ENCODE data around the gene CSNK1E. TPM values are rescaled to one million over a fixed set of nuclear protein-coding genes. Genes with fewer than 3 reads are reported as not detected.

CSNK1E gene
- total and polyA plus RNA-seq, 2 of the 8 experiments (the other 6 are each of a cell fraction or from before 2014, with no cell fraction given), result 247 to 263 TPM

- no peaks in the 10 kb centered on the region for H3K79me2 ChIP-seq (ENCODE audit: control insufficient read depth in 1 of 2, insufficient read depth in 2 of 2, low read length in 2 of 2)
- H4K91ac ChIP-seq (replicated peaks; ENCODE audit: insufficient read length, low read length), result no peak overlapping the region
- no peak overlapping the region for H2BK20ac ChIP-seq (ENCODE audit: low read length)
- peaks cover 23 to 45% (median 33%) of the 10 kb centered on the region in 4 experiments for H3K36me3 ChIP-seq (ENCODE audit: control insufficient read depth in 2 of 4, insufficient read depth in 4 of 4, low read length in 3 of 4)
- no peak overlapping the region for H3K14ac ChIP-seq (ENCODE audit: insufficient read length)
- no peak overlapping the region for H3K4ac ChIP-seq (replicated peaks; ENCODE audit: insufficient read length, low read depth, low read length)
- ChIA-PET POLR2A (ENCODE audit: partially characterized antibody) (interaction anchor here (0.7 to 10.6 kb wide), 11 partner anchors 10 to 75 kb away, joined by 3 to 81 read pairs (median 6); partner anchors contain the start of gene TMEM184B), CTCF (ENCODE audit: partially characterized antibody) (interaction anchor here (0.7 to 1.4 kb wide), 2 partner anchors 13 to 23 kb away, joined by 3 to 5 read pairs; no protein-coding TSS in a partner anchor)
- H2AFZ ChIP-seq (ENCODE audit: low read length), result no peak overlapping the region
- no peak overlapping the region for H2BK120ac ChIP-seq (replicated peaks; ENCODE audit: low read depth, low read length)
- H3K27ac ChIP-seq (ENCODE audit: low read depth, low read length), result no peak overlapping the region
- FAIRE-seq (no peak), DNase-seq (ENCODE audit: low read depth in 1 of 2, low spot score in 2 of 2) (no peak)
- no peak overlapping the region for H3K56ac ChIP-seq (replicated peaks; ENCODE audit: insufficient read length, low read depth, low read length)
- peaks cover 0 to 3% (median 2%) of the 10 kb centered on the region in 4 experiments; a peak in 4 of 7 replicates for H3K4me1 ChIP-seq (replicated peaks in 1 of 4; ENCODE audit: control insufficient read depth in 3 of 4, insufficient read depth in 4 of 4, low read length in 3 of 4)
- H3K4me2 ChIP-seq (ENCODE audit: insufficient read depth in 1 of 2, low read depth in 2 of 2, low read length in 2 of 2), result no peak overlapping the region
- H4K20me1 ChIP-seq (replicated peaks in 1 of 2; ENCODE audit: control insufficient read depth in 1 of 2, insufficient read depth in 2 of 2, low read length in 2 of 2), result peaks cover 13 to 26% of the 10 kb centered on the region in 2 experiments
- H3K9ac ChIP-seq (replicated peaks in 1 of 4; ENCODE audit: extremely low read depth in 1 of 4, low read depth in 3 of 4, low read length in 3 of 4), result no peak overlapping the region
- H3K4me3 ChIP-seq (ENCODE audit: extremely low read depth in 1 of 4, insufficient read depth in 2 of 4, low read depth in 3 of 4, low read length in 4 of 4), result no peak overlapping the region
- H3K23ac ChIP-seq (ENCODE audit: insufficient read length), result no peak overlapping the region
- peaks cover 2% of the 10 kb centered on the region; the same call in 1 of the 2 replicates for H3K79me1 ChIP-seq (ENCODE audit: low read depth, low read length)
- no peak overlapping the region for H2BK12ac ChIP-seq (ENCODE audit: low read depth, low read length)
- H3K27me3 ChIP-seq (replicated peaks in 1 of 4; ENCODE audit: control insufficient read depth in 3 of 4, extremely low read depth in 1 of 4, insufficient read depth in 3 of 4, low read length in 3 of 4), result no peaks in the 10 kb centered on the region
- no peaks in the 10 kb centered on the region for H3K9me3 ChIP-seq (ENCODE audit: insufficient read depth in 2 of 2, low read depth in 1 of 2, low read length in 1 of 2)
- no peak overlapping the region for H2AK5ac ChIP-seq (ENCODE audit: low read depth, low read length)
- no peak overlapping the region for H4K8ac ChIP-seq (ENCODE audit: extremely low read depth, insufficient read depth, low read length)
- no peak overlapping the region for H2BK15ac ChIP-seq (ENCODE audit: low read length)
- 0 out of 2 replicates have a peak, but pooled peaks cover 2% of the 10 kb centered on the region for H3K23me2 ChIP-seq (ENCODE audit: low read depth, low read length)
- H3K18ac ChIP-seq (ENCODE audit: extremely low read depth, low read length), result no peak overlapping the region
- H2BK5ac ChIP-seq (ENCODE audit: low read depth, low read length), result no peak overlapping the region
- no peak overlapping the region for H4K5ac ChIP-seq (ENCODE audit: insufficient read length, low read depth, low read length)
- WGBS, 2 experiments (ENCODE audit: extremely low coverage in 1 of 2, insufficient coverage in 1 of 2, insufficient read length in 1 of 2, insufficient replicate concordance in 2 of 2, low coverage in 1 of 2, low lambda C conversion rate in 2 of 2, missing lambda C conversion rate in 1 of 2), result 89 to 100% methylated on average over 1 to 8 of the region's 8 CpGs
- TF ChIP-seq BRCA1 (IDR thresholded peaks at IDR 0.05; ENCODE audit: low read depth, low read length) (no peak), ATF3 (IDR thresholded peaks at IDR 0.05; ENCODE audit: insufficient read depth, low read depth, low read length) (no peak)
These were observed 26.9 kb downstream of the CSNK1E start for GRCh38 chr22:38290347-38290746.

Data from H1 (cell line).